Measurements from ENCODE around the gene COL6A1.

The COL6A1 gene

GRCh38 chr21:45982092-45982757, 655 bp downstream of the COL6A1 start:
- DNase-seq (ENCODE audit: low spot score) = no peak

DNA sequence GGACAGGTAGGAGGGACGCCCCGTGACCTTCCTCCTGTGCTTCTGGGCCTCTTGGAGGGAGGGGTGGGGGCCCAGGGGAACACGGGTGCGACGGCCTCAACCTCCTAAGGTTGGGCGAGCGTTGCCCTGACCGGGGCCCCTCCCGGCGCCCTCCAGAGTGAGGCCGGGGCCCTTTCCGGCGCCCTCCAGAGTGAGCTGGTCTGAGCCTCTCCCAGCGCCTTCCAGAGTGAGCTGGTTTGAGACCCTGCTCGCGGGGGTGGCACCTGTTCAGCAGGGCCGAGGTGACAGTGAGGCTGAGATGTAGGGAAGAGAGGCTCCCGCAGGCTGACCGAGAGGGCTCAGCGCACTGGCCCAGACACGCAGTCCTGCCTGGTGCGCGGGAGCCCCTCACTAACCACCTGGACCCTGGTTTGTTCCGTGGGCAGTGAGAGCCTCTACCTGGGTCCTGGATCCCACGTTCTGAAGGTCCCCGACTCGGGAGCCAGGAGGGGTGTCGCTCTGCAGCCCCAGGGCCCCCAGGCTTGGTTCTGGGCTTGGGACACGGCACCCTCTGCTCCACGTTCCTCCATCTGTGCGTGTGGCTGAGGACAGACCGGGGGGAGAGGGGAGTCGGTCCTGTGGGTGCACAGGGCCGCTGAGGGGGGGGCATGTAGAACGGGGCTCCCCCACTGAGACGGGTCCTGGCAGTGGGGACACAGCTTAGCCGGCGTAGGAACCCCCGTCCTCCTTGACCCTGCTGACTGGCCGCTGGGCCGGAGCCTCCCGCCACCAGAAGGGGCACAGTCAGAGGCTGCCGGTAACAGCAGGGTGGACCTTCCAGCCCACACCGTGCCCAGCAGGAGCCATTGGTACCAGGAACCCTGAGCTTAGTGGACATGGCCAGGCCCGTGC, 1.4 kb downstream of the COL6A1 start:
- DNase-seq (ENCODE audit: low spot score) = no peak

DNA sequence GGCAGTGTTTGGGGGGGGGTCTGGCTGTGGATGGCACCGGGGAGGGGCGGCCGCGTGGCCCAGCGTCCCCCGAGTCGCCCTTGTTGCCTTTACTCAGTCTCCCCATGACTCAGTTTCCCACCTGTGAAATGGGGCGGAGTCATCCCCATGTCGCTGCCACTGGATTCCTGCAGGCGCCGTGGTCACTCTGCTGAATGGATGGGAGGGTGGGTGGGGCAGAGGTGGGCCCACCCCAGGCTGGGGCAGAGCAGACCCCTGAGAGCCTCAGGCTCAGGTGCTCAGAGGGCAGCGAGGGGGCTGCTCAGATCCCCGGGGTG, 2.0 kb downstream of the COL6A1 start:
- DNase-seq (ENCODE audit: low spot score) = no peak

GRCh38 chr21:45983981-45984551, 2.5 kb downstream of the COL6A1 start:
- DNase-seq (ENCODE audit: low spot score) = no peak

- DNase-seq (ENCODE audit: low spot score) = no peak
Measured at GRCh38 chr21:45984584-45985095, 3.1 kb downstream of the COL6A1 start.

- no peak for DNase-seq (ENCODE audit: low spot score)
Measured at GRCh38 chr21:45985471-45986315, 4.1 kb downstream of the COL6A1 start.

DNA sequence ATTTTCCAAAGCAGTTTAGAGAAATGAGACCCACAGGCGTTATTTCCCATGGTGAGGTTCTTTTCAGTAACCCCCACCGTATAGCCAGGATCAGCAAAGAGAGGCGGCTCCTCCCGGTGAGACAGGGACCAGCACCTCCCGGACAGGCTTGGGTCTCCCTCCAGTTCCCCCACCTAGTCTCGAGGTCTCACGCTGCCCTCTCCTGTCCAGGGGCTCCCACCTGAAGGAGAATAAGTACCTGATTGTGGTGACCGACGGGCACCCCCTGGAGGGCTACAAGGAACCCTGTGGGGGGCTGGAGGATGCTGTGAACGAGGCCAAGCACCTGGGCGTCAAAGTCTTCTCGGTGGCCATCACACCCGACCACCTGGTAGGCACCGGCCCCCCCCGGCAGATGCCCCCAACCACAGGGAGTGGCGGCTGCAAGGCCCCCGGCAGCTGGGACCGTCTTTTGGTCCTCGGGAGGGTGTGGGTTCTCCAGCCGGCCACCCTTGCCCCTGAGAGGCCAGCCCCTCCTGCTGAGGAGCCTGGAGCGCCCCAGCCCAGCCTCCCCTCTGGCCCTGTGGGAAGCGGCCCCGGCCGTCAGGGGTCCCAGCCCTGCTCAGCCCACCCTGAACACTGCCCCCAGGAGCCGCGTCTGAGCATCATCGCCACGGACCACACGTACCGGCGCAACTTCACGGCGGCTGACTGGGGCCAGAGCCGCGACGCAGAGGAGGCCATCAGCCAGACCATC, 4.9 kb downstream of the COL6A1 start:
- DNase-seq (ENCODE audit: low spot score) = no peak

- no peak for DNase-seq (ENCODE audit: low spot score)
Measured at GRCh38 chr21:45987121-45987711, 5.6 kb downstream of the COL6A1 start.

GRCh38 chr21:45988366-45989347, 7.1 kb downstream of the COL6A1 start:
- no peak for DNase-seq (ENCODE audit: low spot score)

DNA sequence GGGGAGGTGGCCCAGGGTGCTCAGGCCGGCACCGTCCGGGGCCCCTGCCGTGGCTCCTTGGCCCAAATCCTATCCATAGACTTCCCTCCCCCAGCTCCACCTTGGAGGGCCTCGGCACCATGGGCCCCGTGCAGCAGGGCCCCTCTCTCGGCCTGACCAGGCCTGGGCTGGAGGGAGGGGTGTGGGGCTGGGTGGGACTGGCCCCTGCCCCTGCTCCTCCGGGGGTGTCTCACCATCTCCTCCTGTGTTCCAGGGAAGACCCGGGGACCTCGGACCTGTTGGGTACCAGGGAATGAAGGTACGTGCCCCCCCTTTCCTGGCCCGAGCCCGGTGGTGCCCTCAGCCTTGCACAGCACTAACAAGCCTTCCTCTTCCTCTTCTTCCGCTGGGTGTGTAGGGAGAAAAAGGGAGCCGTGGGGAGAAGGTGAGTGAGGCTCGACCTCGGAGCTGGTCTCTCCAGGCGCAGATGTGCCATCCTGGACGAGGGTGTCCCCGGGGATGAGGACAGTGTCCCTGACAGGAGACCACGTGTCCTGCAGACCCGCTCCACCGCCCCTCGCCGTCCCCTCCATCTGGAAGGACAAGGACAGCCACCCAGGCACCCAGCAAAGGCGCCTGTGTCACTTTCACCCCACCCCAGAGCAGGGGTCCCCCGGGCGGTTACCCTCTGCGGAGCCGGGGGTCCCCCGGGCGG, 7.9 kb downstream of the COL6A1 start:
- no peak for DNase-seq (ENCODE audit: low spot score)

DNA sequence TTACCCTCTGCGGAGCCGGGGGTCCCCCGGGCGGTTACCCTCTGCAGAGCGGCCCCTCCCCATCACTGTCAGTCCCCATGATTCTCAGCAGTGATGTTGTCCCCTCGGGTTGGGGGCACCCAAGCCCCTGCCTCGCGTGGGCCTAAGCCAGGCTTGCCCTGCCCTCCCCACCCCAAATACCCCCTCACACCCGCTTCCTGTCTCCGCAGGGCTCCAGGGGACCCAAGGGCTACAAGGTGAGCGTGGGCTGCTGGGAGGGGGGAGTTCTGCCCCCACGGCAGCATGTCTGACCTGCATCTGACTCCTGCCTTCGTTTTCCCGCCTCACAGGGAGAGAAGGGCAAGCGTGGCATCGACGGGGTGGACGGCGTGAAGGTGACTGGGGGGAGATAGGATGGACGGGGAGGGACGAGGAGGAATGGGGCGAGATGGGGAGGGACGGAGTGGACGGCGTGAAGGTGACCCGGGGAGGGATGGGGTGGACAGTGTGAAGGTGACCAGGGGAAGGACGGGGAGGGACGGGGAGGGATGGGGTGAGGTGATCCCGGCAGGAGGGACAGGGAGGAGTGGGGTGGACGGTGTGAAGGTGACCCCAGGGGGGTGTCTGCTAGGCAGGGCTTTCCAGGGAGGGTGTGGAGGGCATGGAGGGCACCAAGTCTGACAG, 8.6 kb downstream of the COL6A1 start:
- no peak for DNase-seq (ENCODE audit: low spot score)

DNA sequence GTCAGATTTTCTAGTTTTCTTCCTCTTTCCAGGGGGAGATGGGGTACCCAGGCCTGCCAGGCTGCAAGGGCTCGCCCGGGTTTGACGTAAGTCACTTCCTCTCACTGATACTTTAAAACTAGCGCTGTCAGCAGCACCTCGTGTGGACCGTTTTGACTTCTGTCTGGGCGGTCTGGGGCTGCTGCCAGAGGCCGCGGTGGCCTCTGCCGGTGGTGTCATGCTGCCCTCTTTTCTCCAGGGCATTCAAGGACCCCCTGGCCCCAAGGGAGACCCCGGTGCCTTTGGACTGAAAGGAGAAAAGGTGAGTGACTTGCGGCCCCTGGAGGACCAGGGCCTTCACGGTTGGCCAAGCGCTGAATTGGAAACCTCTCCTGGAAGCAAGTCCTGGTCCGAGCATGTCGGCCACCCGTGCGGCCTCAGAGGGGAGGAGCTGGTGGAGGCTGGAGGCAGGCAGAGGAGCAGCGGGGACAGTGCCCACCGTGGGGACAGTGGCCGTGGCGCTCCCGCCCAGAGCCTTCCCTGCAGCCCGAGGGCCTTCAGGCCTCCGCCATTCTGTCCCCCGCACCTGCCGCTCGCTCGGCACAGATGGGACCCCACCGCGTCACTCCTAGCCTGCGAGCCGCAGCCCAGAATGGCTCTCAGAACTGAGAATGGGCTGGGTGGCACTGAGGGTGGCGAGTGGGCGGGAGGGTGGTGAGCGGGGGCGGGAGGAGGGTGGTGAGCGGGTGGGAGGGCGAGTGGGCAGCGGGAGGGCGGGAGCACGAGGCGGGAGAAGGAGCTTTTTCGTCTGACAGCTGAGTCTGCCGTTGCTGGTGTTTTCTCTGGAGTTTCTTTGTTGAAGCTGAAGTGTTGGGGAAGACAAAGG, 9.4 kb downstream of the COL6A1 start:
- no peak for DNase-seq (ENCODE audit: low spot score)

DNA sequence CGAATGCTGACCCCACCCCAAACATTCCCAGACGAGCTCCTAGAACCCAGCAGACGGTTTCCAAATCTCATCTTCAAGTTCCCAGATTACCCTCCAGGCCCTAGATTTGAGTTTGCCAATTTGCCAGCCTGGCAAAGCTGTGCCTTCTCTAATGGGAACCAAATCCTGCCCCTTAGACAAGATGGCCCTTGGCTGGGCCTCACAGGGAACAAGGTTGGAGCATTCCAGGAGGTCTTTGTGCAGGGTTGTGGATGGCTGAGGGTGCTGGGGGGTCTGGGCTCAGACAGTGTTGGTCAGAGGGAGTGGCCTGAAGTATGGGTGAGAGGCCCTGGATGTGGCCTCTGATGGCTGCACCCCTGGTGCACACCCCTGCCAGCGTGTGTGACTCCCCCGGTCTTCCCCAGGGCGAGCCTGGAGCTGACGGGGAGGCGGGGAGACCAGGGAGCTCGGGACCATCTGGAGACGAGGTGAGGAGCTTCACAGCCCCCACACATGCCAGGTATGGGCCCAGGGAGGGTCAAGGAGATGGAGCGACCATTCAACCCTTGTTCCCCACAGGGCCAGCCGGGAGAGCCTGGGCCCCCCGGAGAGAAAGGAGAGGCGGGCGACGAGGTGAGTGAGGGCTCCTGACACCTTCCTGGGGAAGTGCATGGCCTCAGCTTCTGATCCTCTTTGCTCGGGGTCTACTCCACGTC, 10.2 kb downstream of the COL6A1 start:
- no peak for DNase-seq (ENCODE audit: low spot score)

- no peak for DNase-seq (ENCODE audit: low spot score)
Measured at GRCh38 chr21:45992301-45993209, 11.0 kb downstream of the COL6A1 start.

DNA sequence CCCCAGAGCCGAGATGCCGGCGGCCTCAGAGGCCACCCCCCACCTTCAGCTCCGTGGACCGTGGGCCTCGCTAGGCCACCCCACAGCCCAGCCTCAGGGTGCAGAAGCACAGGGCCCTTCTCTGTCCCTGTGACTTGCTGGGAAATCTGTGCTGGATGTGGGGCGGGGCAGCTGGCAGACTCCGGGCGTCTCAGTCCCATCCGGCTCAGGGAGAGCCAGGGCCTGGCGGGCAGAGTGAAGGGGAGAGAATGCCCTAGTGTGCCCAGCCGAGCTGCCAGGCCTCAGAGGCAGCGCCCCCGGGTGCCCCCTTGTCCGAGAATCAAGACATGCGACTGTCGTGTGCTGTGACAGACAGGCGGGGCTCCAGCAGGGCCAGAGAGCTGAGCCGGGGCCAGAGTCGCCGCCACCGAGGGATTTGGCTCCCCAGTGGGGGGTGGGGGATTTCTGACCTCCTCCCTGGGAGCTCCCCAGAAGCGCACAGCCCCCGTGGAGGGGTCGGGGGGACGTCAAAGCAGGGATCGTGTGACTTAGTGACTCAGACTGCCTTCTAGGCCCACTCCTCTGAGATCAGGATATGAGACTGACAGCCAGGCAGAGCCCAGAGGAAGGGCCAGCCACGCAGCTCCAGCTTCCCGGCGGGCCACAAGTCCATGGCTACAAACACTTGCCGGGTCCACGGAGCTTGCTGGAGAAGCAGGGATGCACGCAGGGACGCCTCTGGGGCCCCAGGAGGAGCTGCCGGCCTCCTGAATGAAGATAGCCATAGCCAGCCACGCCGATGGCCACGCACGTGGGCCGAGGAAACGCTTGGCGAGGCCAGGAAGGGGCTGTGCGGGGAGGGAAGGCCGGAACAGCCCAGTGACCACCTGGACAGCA, 11.9 kb downstream of the COL6A1 start:
- DNase-seq (ENCODE audit: low spot score) = no peak

All from hematopoietic multipotent progenitor cell treated with erythropoietin and hydrocortisone succinate and interleukin-3 and kit ligand, for 15 days (in vitro differentiated cells).